ENCODE measurements around the gene RSRC2. TPM values are rescaled to one million over a fixed set of nuclear protein-coding genes. Genes with fewer than 3 reads are reported as not detected.
A peak's percentile ranks its signal among the peaks of the same experiment; 100 is the strongest.

Gene RSRC2
- total and polyA plus RNA-seq, 2 donors (not counting 1 experiment from before 2014, with no cell fraction given) = 49.0 to 56.6 TPM

DNA sequence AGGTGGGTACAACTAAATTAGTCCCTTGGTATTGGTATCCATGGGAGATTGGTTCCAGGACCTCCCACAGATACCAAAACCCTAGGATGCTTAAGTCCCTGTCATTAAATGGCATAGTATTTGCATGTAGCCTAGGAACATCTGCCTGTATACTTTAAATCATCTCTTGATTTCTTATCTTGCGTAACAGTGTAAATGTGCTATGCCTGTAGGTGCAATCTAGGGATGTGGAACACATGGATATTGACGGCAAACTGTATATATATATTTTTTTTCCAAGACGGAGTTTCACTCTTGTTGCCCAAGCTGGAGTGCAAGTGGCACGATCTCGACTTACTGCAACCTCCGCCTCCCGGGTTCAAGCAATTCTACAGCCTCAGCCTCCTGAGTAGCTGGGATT, 1.8 kb upstream of the RSRC2 start:
- Histone ChIP-seq H3K36me3 (ENCODE audit: control insufficient read depth, insufficient read depth, low read length) (no peaks in the 10 kb centered on the region), H3K4me2 (ENCODE audit: extremely low read depth, insufficient read depth, low read length) (peak overlapping the region; percentile 95), H2AFZ (ENCODE audit: low read length) (no peak overlapping the region)

DNA sequence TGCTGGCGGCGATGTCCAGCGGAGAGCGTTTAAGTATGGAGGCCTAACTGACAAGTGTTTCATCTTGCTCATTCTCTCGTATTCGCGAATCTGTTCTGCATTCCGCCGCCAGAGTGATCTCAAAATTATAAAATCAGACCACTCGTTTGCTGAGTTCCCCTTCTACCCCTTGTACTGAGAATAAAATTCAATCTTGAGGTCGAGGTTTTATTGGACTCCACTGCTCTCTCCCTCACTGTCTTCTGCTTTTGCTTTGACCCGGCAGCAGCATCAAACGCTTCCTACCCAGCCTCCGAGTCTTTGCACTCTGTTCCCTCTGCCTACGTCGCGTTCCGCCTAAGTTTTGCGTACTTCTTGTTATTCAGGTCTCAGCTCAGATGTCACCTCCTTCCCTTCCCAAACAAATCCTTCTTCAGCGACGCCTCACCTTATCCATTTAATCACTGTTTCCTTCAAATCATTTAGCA, 775 bp upstream of the RSRC2 start:
- Histone ChIP-seq H3K9ac (ENCODE audit: insufficient read depth, low read length) (peak overlapping the region; percentile 60), H3K4me1 (ENCODE audit: control insufficient read depth, extremely low read depth, insufficient read depth, low read length) (peaks cover 5% of the 10 kb centered on the region), H2AFZ (ENCODE audit: low read length) (peak overlapping the region; percentile 98), H3K27ac (ENCODE audit: insufficient read depth, low read length) (peak overlapping the region; percentile 85), H3K9me3 (ENCODE audit: control insufficient read depth, insufficient read depth, low read depth, low read length) (no peaks in the 10 kb centered on the region), H4K20me1 (ENCODE audit: control insufficient read depth, extremely low read depth, insufficient read depth, low read length) (peaks cover 12% of the 10 kb centered on the region), H3K36me3 (ENCODE audit: control insufficient read depth, insufficient read depth, low read length) (no peaks in the 10 kb centered on the region), H3K4me3 (replicated peaks in 1 of 4; ENCODE audit: control extremely low read depth in 1 of 4, insufficient read depth in 1 of 4, low read depth in 3 of 4, low read length in 4 of 4) (peak overlapping the region; percentile 73 to 100 (median 86)), H3K4me2 (ENCODE audit: extremely low read depth, insufficient read depth, low read length) (peak overlapping the region; percentile 95), H3K27me3 (ENCODE audit: control insufficient read depth, insufficient read depth, low read length) (no peaks in the 10 kb centered on the region), H3K79me2 (ENCODE audit: control insufficient read depth, insufficient read depth, low read length) (peaks cover 75% of the 10 kb centered on the region)
- peak; percentile 10 to 29 for DNase-seq (ENCODE audit: low read depth in 2 of 2)
- TF ChIP-seq CTCF (conservative IDR thresholded peaks at IDR 0.05 in 1 of 2, IDR thresholded peaks at IDR 0.05 in 1 of 2; ENCODE audit: low read depth in 1 of 2, low read length in 2 of 2) (no peak), EZH2 (IDR thresholded peaks at IDR 0.05; ENCODE audit: low read length, missing control alignments) (no peak)

More for the DNA sequence above, 1.8 kb upstream of the RSRC2 start:
- Histone ChIP-seq H3K9ac (ENCODE audit: insufficient read depth, low read length) (no peak overlapping the region), H3K4me1 (ENCODE audit: control insufficient read depth, extremely low read depth, insufficient read depth, low read length) (peaks cover 5% of the 10 kb centered on the region), H3K9me3 (ENCODE audit: control insufficient read depth, insufficient read depth, low read depth, low read length) (no peaks in the 10 kb centered on the region), H3K79me2 (ENCODE audit: control insufficient read depth, insufficient read depth, low read length) (peaks cover 64% of the 10 kb centered on the region), H4K20me1 (ENCODE audit: control insufficient read depth, extremely low read depth, insufficient read depth, low read length) (peaks cover 9% of the 10 kb centered on the region), H3K27ac (ENCODE audit: insufficient read depth, low read length) (no peak overlapping the region), H3K4me3 (replicated peaks in 1 of 4; ENCODE audit: control extremely low read depth in 1 of 4, insufficient read depth in 1 of 4, low read depth in 3 of 4, low read length in 4 of 4) (peak overlapping the region in 1 of 4 experiments; percentile 73), H3K27me3 (ENCODE audit: control insufficient read depth, insufficient read depth, low read length) (no peaks in the 10 kb centered on the region)
- TF ChIP-seq EZH2 (IDR thresholded peaks at IDR 0.05; ENCODE audit: low read length, missing control alignments) (no peak), CTCF (conservative IDR thresholded peaks at IDR 0.05 in 1 of 2, IDR thresholded peaks at IDR 0.05 in 1 of 2; ENCODE audit: low read depth in 1 of 2, low read length in 2 of 2) (no peak)
- no peak for DNase-seq (ENCODE audit: low read depth in 2 of 2)

DNA sequence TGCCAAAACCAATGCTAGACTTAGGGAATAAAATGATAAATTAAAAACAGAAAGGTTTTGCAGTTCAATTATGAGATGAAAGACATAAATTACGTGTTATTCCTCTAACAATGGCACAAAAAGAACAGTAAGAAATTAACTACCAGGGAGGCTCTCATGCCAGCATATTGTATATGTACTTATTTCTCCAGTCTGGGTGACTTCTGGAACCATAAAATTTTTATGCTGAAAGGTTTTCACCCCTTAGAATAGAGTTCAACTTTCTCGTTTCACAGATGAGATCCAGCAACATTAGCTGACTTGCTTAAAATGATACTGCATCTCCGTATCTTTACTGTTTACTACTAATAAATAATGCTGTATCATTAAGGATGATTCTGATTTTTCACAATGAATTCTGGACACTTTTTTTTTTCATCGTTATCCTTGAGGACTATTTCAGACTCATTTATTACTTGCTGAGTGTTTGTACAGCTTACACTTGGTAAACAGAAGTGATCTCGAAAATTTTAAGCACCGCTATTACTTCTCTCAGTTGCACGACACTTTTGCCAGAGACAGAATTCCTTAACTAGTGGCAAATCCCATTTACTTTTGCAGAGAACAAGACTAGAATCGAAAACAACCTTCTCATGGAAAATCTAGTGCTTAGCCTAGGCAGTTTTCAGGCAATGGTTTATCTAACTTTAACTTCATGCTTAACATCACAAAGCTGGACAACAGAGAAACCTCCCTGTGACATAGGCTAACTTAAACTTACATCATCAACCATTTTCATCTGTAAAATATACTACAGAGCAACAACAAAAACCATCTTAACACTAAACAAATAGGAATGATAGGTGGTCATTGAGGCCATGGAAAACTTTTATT, 2.7 kb downstream of the RSRC2 start:
- H3K4me2 ChIP-seq (ENCODE audit: extremely low read depth, insufficient read depth, low read length) = peak overlapping the region; percentile 95
- DNase-seq (ENCODE audit: low read depth in 2 of 2) = no peak
- peaks cover 18% of the 10 kb centered on the region for H4K20me1 ChIP-seq (ENCODE audit: control insufficient read depth, extremely low read depth, insufficient read depth, low read length)
- H3K36me3 ChIP-seq (ENCODE audit: control insufficient read depth, insufficient read depth, low read length) = peaks cover 12% of the 10 kb centered on the region
- peaks cover 91% of the 10 kb centered on the region for H3K79me2 ChIP-seq (ENCODE audit: control insufficient read depth, insufficient read depth, low read length)
- H2AFZ ChIP-seq (ENCODE audit: low read length) = no peak overlapping the region
- peak overlapping the region; percentile 65 to 99 (median 78) for H3K4me3 ChIP-seq (replicated peaks in 1 of 4; ENCODE audit: control extremely low read depth in 1 of 4, insufficient read depth in 1 of 4, low read depth in 3 of 4, low read length in 4 of 4)
- H3K9me3 ChIP-seq (ENCODE audit: control insufficient read depth, insufficient read depth, low read depth, low read length) = no peaks in the 10 kb centered on the region
- H3K27ac ChIP-seq (ENCODE audit: insufficient read depth, low read length) = peak overlapping the region; percentile 99
- TF ChIP-seq EZH2 (IDR thresholded peaks at IDR 0.05; ENCODE audit: low read length, missing control alignments) (no peak), CTCF (conservative IDR thresholded peaks at IDR 0.05 in 1 of 2, IDR thresholded peaks at IDR 0.05 in 1 of 2; ENCODE audit: low read depth in 1 of 2, low read length in 2 of 2) (no peak)
- peaks cover 5% of the 10 kb centered on the region for H3K4me1 ChIP-seq (ENCODE audit: control insufficient read depth, extremely low read depth, insufficient read depth, low read length)
- H3K9ac ChIP-seq (ENCODE audit: insufficient read depth, low read length) = no peak overlapping the region
- H3K27me3 ChIP-seq (ENCODE audit: control insufficient read depth, insufficient read depth, low read length) = no peaks in the 10 kb centered on the region

Measured in fibroblast of lung (primary cell).